ENCODE measurements around the gene STPG2.

STPG2 gene

GRCh38 chr4:97786306-97786920 lies 356.9 kb downstream of the STPG2 start:
- POLR2A ChIA-PET (ENCODE audit: low non-redundant PET): no interaction called here
- TF ChIP-seq CTCF (conservative IDR thresholded peaks at IDR 0.05; ENCODE audit: low read depth): no peak
- no peak for DNase-seq (ENCODE audit: low spot score)
- H3K27ac ChIP-seq: no peak overlapping the region
- CTCF ChIA-PET: no interaction called here

GRCh38 chr4:97778174-97778573 lies 365.1 kb downstream of the STPG2 start:
- ChIA-PET CTCF (no interaction called here), POLR2A (ENCODE audit: low non-redundant PET) (no interaction called here)
- DNase-seq (ENCODE audit: low spot score): no peak
- no peak for TF ChIP-seq CTCF (conservative IDR thresholded peaks at IDR 0.05; ENCODE audit: low read depth)
- no peak overlapping the region for H3K27ac ChIP-seq

- ChIA-PET CTCF (interaction anchor here (1.1 kb wide), 1 partner anchor 213 kb away, joined by 5 read pairs; no protein-coding TSS in a partner anchor), POLR2A (ENCODE audit: low non-redundant PET) (no interaction called here)
- TF ChIP-seq CTCF (conservative IDR thresholded peaks at IDR 0.05; ENCODE audit: low read depth): no peak
- DNase-seq (ENCODE audit: low spot score): no peak
- no peak overlapping the region for H3K27ac ChIP-seq
Observed at GRCh38 chr4:97774347-97774989, 368.8 kb downstream of the STPG2 start.

GRCh38 chr4:97770222-97770621 lies 373.1 kb downstream of the STPG2 start:
- TF ChIP-seq CTCF (conservative IDR thresholded peaks at IDR 0.05; ENCODE audit: low read depth): no peak
- ChIA-PET POLR2A (ENCODE audit: low non-redundant PET) (no interaction called here), CTCF (no interaction called here)
- DNase-seq (ENCODE audit: low spot score): no peak
- H3K27ac ChIP-seq: no peak overlapping the region

GRCh38 chr4:97762115-97762512 lies 381.2 kb downstream of the STPG2 start:
- POLR2A ChIA-PET (ENCODE audit: low non-redundant PET): no interaction called here
- no peak for TF ChIP-seq CTCF (conservative IDR thresholded peaks at IDR 0.05; ENCODE audit: low read depth)
- no peak overlapping the region for H3K27ac ChIP-seq
- DNase-seq (ENCODE audit: low spot score): no peak
- CTCF ChIA-PET: no interaction called here

GRCh38 chr4:97761445-97762114 lies 381.7 kb downstream of the STPG2 start:
- TF ChIP-seq CTCF (conservative IDR thresholded peaks at IDR 0.05; ENCODE audit: low read depth): no peak
- no peak overlapping the region for H3K27ac ChIP-seq
- ChIA-PET CTCF (no interaction called here), POLR2A (ENCODE audit: low non-redundant PET) (no interaction called here)
- no peak for DNase-seq (ENCODE audit: low spot score)

Measured in RWPE1 (cell line).